IgD-negative memory B cell (primary cell): ENCODE measurements around the gene NFATC2. TPM values are rescaled to one million over a fixed set of nuclear protein-coding genes. Genes with fewer than 3 reads are reported as not detected.
A peak's percentile ranks its signal among the peaks of the same experiment; 100 is the strongest.

Source experiments
- H3K27ac Mint-ChIP-seq, 3 donors: one replicate each; pipeline ENCODE4 v1.8.0; 2020 to 2022; ENCODE audit warnings: mild to moderate bottlenecking in 3 of 3, mixed read lengths in 3 of 3, moderate library complexity in 1 of 3
- H3K27me3 Mint-ChIP-seq: one replicate; pipeline ENCODE4 v1.8.0; 2021; ENCODE audit warnings: mixed read lengths
- H3K36me3 Mint-ChIP-seq: one replicate; pipeline ENCODE4 v1.8.0; 2020; ENCODE audit warnings: mild to moderate bottlenecking, mixed read lengths
- H3K4me1 Mint-ChIP-seq, 3 donors: one replicate each; pipeline ENCODE4 v1.8.0; 2020 to 2022; ENCODE audit warnings: mixed read lengths in 3 of 3, mild to moderate bottlenecking in 1 of 3
- H3K4me3 Mint-ChIP-seq, 4 donors: one replicate each; pipeline ENCODE4 v1.8.0; 2020 to 2022; ENCODE audit warnings: mild to moderate bottlenecking in 4 of 4, mixed read lengths in 4 of 4, moderate library complexity in 3 of 4
- H3K9me3 Mint-ChIP-seq, 3 donors: one replicate each; pipeline ENCODE4 v1.8.0; 2020 to 2021; ENCODE audit warnings: mixed read lengths in 3 of 3, mild to moderate bottlenecking in 1 of 3
- polyA plus RNA-seq: library from polyadenylated mRNA; unstranded; fragments of 300-500 nt; fragmentation: Illumina TruSeq; gene quantifications from one replicate; pipeline ENCODE4 v1.2.3, GENCODE V29; 2021

The NFATC2 gene
- polyA plus RNA-seq, 1 donor from 2014 or later = 17.4 TPM

DNA sequence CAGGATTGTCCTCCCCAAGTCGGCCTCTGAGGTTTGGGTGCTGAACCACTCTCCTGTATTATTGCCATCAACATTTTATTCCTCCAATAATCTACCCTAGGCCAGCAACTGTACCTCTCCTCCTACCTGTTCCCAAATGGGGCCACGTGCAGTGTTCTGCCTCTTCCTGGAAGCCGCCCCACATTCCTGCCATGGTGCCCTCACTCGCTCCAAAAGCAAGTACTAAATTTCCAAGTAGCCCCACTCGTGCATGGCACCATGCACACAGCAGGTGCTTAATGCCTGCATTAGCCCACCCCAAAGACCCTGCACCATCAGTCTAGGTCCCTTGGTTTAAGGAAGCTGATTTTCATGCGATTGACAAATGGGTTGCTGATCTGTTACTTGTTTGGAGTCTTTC lies 147.8 kb downstream of the NFATC2 start:
- H3K36me3 Mint-ChIP-seq = peaks cover 2% of the 10 kb centered on the region
- peaks cover 7 to 19% (median 10%) of the 10 kb centered on the region in 3 donors for H3K4me1 Mint-ChIP-seq
- H3K4me3 Mint-ChIP-seq = no peak overlapping the region
- no peaks in the 10 kb centered on the region for H3K27me3 Mint-ChIP-seq
- H3K27ac Mint-ChIP-seq = peak overlapping the region in 1 of 3 donors; percentile 76
- H3K9me3 Mint-ChIP-seq = no peaks in the 10 kb centered on the region

DNA sequence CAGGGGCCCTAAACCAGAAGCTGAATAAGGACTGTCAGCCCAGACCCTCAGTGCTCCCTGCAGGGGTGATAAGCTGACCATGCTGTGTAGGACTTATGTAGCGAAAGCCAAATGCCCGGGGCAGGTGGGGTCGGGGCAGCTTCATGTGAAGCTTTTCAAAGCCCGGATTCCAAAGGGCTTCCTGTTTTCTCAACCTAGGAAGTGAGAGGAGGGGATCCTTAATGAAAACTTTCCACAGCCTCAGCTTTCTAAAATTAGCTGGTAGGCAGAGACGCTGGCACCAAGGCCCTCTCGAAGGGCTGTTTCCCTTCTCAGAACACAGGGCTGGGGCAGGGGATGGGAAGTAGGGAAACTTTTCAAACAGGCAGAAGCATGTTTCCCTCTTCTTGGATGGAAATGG lies 148.9 kb downstream of the NFATC2 start:
- Mint-ChIP-seq H3K4me3 (no peak overlapping the region), H3K27ac (no peak overlapping the region), H3K36me3 (peaks cover 3% of the 10 kb centered on the region), H3K4me1 (peaks cover 2 to 8% (median 4%) of the 10 kb centered on the region in 3 donors), H3K9me3 (no peaks in the 10 kb centered on the region), H3K27me3 (no peaks in the 10 kb centered on the region)

- Mint-ChIP-seq H3K27me3 (no peaks in the 10 kb centered on the region), H3K4me1 (peaks cover 2 to 10% (median 8%) of the 10 kb centered on the region in 3 donors), H3K4me3 (no peak overlapping the region), H3K9me3 (no peaks in the 10 kb centered on the region), H3K27ac (peak overlapping the region in 1 of 3 donors; percentile 53), H3K36me3 (peaks cover 3% of the 10 kb centered on the region)
Observed at GRCh38 chr20:51392614-51393186, 149.8 kb downstream of the NFATC2 start.

DNA sequence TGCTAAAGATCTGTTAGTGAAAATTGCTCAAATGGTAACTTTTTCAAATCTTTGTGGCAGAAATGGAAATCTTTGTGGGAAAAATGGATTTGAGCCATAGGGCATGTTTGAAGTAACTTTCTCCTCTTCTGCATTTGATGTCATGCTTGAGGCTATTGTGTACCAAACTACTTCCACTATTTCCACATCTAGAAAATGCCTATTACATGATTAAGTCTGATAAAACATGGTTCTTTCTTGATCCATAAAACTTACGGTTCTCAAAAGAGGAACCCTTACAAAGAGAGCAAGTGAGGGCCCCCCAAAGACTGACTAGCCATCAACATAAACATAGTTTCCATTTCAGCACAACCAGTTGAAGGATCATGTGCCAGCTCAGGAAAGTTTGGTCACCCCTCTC lies 150.6 kb downstream of the NFATC2 start:
- H3K36me3 Mint-ChIP-seq = peaks cover 3% of the 10 kb centered on the region

GRCh38 chr20:51389543-51390264 lies 152.8 kb downstream of the NFATC2 start:
- Mint-ChIP-seq H3K27me3 (no peaks in the 10 kb centered on the region), H3K9me3 (no peaks in the 10 kb centered on the region), H3K4me3 (peak overlapping the region in 1 of 4 donors; percentile 23), H3K27ac (peak overlapping the region in 2 of 3 donors; percentile 39 to 44), H3K36me3 (peaks cover 3% of the 10 kb centered on the region), H3K4me1 (peaks cover 17 to 28% (median 21%) of the 10 kb centered on the region in 3 donors)

More for the DNA sequence above, 150.6 kb downstream of the NFATC2 start:
- Mint-ChIP-seq H3K27me3 (no peaks in the 10 kb centered on the region), H3K4me3 (no peak overlapping the region), H3K27ac (peak overlapping the region in 1 of 3 donors; percentile 53), H3K9me3 (no peaks in the 10 kb centered on the region), H3K4me1 (peaks cover 5 to 10% (median 8%) of the 10 kb centered on the region in 3 donors)

GRCh38 chr20:51388756-51389542 lies 153.6 kb downstream of the NFATC2 start:
- Mint-ChIP-seq H3K27me3 (no peaks in the 10 kb centered on the region), H3K36me3 (peaks cover 3% of the 10 kb centered on the region), H3K4me3 (no peak overlapping the region), H3K9me3 (no peaks in the 10 kb centered on the region), H3K27ac (peak overlapping the region; percentile 6 to 85 (median 44)), H3K4me1 (peaks cover 17 to 28% (median 18%) of the 10 kb centered on the region in 3 donors)

DNA sequence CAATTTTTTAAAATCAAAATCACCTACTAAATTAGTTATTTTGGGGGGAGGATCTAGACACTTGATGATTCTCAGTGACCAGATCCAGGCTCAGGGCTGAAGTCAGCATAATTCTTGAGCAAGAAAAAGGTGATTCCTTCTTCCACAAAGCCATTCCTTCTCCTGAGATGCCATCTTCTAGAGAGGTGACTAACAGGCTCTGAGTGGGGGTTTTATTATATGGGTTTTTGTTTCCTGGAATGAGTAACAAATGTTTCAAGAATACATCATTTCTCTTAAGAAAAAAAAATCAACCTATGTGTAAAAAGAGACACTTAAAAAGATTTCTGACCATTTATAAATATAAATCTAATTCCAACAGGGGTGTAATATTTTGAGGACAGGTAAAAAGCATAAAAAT lies 154.3 kb downstream of the NFATC2 start:
- no peaks in the 10 kb centered on the region for H3K27me3 Mint-ChIP-seq
- no peaks in the 10 kb centered on the region for H3K9me3 Mint-ChIP-seq
- H3K36me3 Mint-ChIP-seq = peaks cover 5% of the 10 kb centered on the region
- H3K4me1 Mint-ChIP-seq = peaks cover 17 to 28% (median 18%) of the 10 kb centered on the region in 3 donors
- H3K4me3 Mint-ChIP-seq = no peak overlapping the region
- no peak overlapping the region for H3K27ac Mint-ChIP-seq

DNA sequence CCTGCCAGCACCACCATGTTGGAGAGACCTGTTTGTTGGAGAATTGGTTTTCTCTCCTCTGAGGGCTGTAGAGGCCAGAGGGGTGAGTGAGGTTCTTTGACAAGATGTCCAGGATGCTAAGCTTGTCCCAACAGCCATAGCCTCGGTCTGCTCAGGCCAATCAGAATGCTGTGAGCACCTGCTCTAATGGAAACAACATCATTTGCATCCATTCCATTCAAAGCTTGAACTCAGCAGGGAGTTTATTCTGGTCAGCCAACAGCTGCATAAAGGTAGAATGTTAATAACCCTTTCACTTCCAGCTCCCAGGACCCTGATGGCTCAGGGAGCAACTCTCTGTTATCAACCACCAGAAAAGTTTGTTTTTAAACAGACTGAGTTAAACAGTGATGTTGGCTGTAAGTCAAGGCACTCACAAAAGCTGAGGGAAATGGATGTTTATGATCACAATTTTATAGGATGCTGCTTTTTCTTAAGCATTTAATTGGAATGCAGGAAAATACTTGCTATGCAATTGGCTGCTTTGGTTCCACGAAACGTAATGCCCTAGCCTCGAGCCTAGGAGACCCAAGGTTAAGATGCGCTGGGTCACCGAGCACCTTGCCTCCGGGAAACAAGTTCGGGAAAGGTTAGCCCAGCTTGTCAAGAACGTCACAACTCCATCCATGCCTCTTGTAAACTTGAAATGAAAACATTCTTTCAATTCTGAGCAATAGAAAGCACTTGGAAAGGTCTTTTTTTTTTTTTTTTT lies 155.2 kb downstream of the NFATC2 start:
- no peak overlapping the region for H3K4me3 Mint-ChIP-seq
- H3K9me3 Mint-ChIP-seq = no peaks in the 10 kb centered on the region
- H3K27ac Mint-ChIP-seq = peak overlapping the region in 1 of 3 donors; percentile 78
- no peaks in the 10 kb centered on the region for H3K27me3 Mint-ChIP-seq
- H3K4me1 Mint-ChIP-seq = peaks cover 16 to 28% (median 18%) of the 10 kb centered on the region in 3 donors
- peaks cover 5% of the 10 kb centered on the region for H3K36me3 Mint-ChIP-seq

- no peaks in the 10 kb centered on the region for H3K9me3 Mint-ChIP-seq
- H3K36me3 Mint-ChIP-seq = peaks cover 5% of the 10 kb centered on the region
- H3K4me3 Mint-ChIP-seq = peak overlapping the region in 1 of 4 donors; percentile 14
- peak overlapping the region; percentile 46 to 78 (median 72) for H3K27ac Mint-ChIP-seq
- no peaks in the 10 kb centered on the region for H3K27me3 Mint-ChIP-seq
- peaks cover 16 to 28% (median 18%) of the 10 kb centered on the region in 3 donors for H3K4me1 Mint-ChIP-seq
Observed at GRCh38 chr20:51386586-51386985, 155.9 kb downstream of the NFATC2 start.

- Mint-ChIP-seq H3K9me3 (no peaks in the 10 kb centered on the region), H3K27me3 (no peaks in the 10 kb centered on the region), H3K4me3 (peak overlapping the region in 2 of 4 donors; percentile 46 to 75), H3K27ac (peak overlapping the region; percentile 31 to 79 (median 59)), H3K36me3 (peaks cover 3% of the 10 kb centered on the region), H3K4me1 (peaks cover 17 to 29% (median 20%) of the 10 kb centered on the region in 3 donors)
Observed at GRCh38 chr20:51385646-51386530, 156.6 kb downstream of the NFATC2 start.

GRCh38 chr20:51384875-51385274 lies 157.6 kb downstream of the NFATC2 start:
- Mint-ChIP-seq H3K27me3 (no peaks in the 10 kb centered on the region), H3K9me3 (peaks cover 0 to 5% (median 4%) of the 10 kb centered on the region in 3 donors), H3K36me3 (peaks cover 3% of the 10 kb centered on the region), H3K27ac (peak overlapping the region in 1 of 3 donors; percentile 48), H3K4me1 (peaks cover 26 to 37% (median 28%) of the 10 kb centered on the region in 3 donors), H3K4me3 (no peak overlapping the region)

DNA sequence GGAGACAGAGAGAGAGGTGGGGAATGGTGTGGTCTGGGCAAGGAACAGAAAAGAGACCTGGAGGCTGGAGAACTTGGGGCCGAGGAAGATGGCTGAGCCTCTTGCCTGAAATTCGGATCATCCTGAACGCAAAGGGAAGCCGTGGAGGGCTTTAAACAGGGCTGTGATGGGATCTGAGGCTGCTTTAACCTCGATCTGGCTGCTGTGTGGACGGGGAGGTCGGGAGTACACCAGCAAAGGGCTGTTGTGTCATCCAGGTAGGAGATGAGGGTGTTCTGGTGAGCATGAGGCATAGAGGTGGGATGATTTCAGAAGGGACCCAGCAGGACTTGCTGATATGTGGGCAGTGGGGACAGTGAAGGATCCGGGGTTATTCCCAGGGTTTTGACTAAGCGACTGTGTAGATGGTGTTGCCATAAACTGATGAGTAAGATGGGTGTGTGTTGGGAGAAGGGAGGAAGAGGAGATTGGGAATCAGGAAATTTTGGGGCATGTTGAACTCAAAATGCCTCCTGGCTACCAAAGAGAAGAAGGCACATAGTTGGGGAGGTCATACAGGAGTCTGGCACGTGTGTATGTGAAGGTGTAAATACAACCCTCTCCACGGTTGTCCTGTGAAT lies 158.5 kb downstream of the NFATC2 start:
- Mint-ChIP-seq H3K27me3 (no peaks in the 10 kb centered on the region), H3K4me3 (no peak overlapping the region), H3K36me3 (peaks cover 3% of the 10 kb centered on the region), H3K4me1 (peaks cover 28 to 34% (median 31%) of the 10 kb centered on the region in 3 donors), H3K27ac (no peak overlapping the region), H3K9me3 (peaks cover 0 to 5% (median 4%) of the 10 kb centered on the region in 3 donors)
